Left forelimb (tissue), 1 donor: Measurements from ENCODE around the gene RAB11FIP2.

Experiments
- DNase-seq: peaks from one replicate; pipeline ENCODE4 v3.0.0-alpha.2; 2018; ENCODE audit warnings: low spot score

Gene RAB11FIP2

DNA sequence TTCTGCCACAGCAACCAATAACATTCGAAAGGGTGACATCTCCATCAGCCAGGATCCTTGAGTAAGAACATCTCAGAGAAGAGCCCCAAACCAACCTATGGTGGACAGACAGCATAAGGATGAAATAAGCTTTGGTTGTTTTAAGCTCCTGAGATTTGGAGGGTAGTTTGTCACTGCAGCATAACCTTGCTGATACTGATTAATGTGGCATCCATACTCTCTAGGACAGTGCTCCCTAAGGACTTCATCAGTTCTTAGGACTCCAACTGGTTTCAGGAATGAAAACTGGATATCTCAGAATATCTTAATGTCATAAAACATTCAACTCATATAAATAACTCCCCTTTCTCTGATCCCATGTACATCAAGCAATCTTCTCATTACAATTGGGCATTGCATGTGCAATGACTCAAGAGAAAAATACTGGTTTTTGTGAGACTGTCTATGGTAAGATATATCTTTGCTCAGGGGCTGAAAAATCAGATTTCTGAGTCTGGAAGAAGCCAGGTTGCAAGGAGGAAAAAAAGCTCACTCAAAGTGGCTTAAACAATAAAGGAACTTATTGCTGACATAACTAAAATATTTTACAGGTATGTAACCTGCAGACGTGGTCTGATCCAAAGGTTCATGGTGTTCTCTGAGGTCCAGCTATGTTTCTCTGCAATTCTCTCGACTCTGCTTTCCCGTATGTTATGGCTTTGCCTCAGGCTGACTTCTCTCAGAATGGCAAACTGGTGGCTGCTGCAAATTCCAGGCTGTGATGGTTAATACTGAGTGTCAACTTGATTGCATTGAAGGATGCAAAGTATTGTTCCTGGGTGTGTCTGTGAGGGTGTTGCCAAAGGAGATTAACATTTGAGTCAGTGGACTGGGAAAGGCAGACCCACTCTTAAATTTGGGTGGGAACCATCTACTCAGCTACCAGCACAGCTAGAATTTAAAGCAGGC lies 65.7 kb downstream of the RAB11FIP2 start:
- DNase-seq = no peak

DNA sequence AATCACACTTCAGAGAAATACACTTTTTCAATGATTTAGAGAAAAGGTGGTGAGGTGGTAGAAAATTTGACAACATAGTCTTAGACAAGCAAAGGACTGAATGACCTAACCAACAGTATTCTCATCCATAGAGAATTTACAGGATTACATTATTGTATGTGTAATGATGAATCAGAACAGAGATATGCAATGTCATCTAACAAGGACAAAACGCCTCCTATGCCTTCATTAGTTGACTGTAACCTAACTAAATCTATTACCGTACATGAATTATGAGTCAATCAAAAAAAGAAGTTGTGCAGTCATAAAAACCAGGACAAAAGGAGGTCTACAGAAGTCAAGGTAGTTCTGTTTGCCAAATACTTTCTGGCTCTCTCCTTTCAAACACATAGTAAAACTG lies 66.5 kb downstream of the RAB11FIP2 start:
- DNase-seq = no peak

DNA sequence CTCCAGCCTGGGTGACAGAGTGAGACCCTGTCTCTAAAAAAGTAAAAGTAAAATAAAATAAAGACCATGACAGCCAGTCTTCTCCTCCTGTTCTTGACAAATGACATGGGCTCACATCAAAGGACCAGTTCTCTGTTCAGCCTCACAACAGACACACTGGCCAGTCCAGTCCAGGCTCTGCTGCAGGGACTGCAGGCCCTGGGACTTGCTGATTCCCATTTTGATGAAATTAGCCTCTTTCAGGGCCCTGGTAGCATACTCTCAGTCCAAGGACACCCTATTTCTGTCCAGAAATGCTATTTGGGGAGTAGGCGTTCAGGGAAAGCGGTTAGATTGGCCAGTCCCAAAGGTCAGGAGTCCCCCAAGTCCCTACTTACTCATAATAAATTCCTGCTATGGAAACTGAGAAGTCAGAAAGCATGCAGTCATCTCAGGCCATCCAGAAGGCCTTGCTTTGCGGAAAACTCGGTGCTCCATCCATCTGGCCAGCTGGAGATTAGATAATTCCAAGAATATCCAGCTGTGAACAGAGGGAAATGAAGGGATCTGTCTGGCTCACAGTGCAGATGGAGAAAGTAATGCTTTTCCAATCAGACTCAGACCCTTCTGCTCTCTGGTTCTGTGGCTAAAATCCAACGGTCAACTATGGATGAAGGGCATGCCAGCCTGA lies 74.4 kb downstream of the RAB11FIP2 start:
- DNase-seq = no peak

DNA sequence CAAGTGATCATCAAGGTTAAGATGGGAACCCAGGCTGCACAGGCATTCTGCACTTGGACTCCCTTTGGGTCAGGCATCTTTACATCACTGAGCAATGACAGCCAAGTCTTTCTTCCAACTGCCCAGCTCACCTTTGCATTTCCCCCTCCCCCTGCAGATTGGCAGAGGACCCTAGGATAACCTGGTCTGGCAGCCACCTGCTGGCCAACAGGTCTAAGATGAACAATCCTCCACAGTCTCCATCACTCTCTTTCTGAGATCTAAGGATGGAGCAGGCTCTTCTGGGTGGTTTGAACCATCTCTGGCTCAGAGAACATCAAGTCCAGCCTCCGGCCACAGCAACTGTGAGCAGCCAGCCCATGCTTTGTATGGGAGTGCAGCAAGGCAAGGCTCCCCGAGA lies 75.8 kb downstream of the RAB11FIP2 start:
- no peak for DNase-seq

DNA sequence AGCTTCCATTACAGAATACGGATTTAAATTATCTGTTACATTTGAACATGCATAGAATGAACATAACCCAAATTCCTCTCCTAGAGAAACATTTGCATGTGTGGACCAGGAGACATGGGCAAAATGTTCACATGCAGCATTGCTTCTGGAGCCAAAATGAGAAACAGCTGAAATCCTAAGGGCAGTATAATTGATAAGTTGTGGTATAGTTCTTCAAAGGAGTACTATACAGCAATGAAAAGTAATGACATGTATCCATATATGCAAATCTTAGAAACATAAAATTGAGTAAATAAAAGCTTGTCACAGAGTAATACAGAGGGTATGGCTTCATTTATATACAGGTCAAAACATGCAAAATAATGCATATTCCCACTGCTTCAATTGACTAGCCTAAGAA lies 77.1 kb downstream of the RAB11FIP2 start:
- no peak for DNase-seq

DNA sequence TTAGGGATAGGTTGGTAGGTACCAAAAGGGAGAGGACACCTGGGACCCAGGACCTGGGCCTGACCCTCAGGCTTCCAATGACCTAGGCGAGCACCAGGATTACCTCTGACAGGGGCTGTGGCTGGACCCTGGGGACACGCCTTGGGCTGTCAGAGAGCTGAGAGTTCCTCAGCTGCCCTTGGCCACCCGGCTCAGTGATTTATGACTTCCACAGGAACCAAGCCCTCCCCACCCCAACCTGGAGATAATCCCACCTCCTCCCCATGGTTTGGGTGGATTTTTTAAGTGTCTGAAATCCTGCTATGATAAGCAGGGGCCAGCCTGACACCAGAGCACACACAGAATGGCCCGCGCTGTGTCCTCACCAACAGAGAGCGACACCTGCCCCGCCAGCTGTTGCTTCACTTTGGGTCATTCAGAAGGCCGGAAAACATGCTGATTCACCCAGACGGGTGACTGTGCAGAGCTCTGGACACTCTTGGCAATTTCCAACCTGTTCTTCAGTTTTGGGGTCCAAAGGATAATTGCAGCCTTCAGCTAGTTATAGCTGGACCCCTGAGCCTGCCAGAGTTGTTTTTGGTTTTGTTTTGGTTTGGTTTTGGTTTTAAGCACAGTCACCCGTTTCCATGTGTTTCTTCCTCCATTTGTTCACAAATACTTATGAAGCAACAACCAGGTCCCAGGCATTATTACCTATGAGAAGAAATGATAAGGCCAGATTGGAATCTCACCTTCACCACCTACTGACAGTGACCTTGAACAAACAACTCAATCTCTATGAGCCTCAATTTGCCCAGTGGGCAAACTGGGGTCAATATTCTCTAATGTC lies 78.2 kb downstream of the RAB11FIP2 start:
- DNase-seq = no peak

DNA sequence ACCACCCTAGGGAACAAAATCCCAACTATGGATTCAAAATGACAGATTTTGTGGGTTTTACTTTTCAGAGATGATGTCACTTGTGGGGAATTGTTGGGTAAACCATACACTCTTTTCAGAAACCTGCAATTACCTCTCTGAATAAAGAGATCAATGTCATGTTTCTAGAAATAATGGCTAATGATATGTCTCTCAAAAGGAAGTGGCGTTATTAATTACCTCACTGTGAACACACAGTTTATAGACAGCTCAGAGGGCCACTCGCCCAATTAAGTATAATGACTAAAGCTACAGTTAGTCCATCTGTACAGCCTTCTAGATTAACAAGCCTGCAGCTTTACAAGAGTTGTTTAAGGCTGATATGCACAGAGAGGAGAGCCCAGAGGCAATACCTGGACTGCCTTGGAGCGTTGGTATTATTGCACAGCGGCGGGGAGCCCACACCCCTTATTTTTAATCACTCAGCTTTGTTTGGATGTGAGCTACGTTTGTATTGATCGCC lies 79.5 kb downstream of the RAB11FIP2 start:
- no peak for DNase-seq

DNA sequence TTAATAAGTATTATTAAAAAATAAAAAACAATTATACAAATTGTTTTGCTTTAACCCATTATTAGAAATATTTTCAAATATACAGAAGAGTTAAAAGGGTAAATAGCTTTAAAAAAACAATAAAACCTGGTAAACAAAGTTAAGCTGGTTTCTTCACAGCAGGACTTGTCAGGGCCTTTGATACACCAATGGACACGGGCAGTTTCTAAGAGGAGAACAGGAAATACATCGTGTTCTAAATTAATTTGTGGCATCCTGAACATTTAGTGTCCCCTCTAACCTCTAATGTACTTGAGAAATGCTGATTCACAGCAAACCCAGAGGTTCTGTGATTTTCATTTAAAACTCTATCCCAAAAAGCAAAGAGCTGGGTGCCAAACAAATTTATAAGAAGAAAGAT lies 80.8 kb downstream of the RAB11FIP2 start:
- no peak for DNase-seq

DNA sequence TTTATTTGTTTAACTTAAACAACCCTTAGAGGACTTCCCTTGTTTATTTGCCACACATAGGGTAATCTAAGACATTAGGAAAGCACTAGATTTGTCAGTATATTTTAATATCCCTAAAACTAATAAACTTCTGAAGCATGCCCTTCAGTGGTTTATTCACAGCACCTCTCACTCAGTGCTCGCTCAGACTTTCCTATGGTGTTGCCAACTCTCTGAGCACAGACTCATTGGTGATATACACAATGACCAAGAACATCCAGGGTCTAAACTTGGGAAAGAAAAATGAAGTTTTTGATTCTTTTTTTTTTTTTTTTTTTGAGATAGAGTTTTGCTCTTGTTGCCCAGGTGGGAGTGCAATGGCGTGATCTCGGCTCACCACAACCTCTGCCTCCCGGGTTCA lies 82.2 kb downstream of the RAB11FIP2 start:
- no peak for DNase-seq

DNA sequence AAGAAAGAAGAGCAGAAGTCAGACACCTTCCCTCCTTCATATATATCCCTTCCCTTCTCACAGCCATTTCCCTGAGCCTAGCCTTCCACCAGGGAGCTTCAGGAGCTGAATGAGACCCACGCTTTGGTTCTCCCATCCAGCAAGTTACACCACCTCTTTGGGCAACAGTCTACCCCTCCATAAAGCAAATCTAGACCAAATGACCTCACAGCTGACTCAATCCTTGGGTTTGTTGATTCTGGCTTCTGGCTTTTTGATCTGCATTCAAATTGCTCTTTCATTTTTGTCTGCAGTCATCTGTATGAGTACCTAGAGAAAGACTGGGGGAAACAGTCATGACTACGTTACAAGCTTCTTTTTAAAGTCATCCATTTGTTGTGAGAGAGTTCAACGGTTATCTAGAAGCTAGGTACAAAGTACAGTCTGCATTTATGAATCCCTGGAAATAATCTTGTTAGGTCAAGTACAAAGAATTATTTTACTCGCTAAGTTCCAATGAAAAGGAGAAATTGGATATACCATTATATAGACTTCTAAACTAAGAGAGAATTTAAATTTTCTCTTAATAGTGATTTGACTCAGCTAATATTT lies 86.3 kb downstream of the RAB11FIP2 start:
- DNase-seq = no peak

DNA sequence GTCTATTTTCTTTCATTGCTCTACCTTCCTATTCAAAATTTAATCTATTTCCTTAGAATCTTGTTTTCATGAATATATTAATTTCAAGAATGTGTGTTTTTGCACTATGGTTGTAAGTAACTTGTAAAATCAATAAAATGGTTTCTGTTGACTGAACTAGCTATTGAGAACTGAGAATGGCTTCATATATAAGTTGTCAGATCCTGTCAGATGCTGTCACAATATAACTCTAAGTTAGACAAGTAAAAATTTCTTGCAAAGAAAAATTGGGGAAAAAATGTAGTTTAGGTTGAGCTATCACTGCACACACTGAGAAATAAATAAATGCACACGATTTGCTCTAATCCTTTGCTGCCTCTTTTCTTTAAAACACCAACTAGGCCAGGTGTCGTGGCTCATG lies 89.8 kb downstream of the RAB11FIP2 start:
- no peak for DNase-seq

DNA sequence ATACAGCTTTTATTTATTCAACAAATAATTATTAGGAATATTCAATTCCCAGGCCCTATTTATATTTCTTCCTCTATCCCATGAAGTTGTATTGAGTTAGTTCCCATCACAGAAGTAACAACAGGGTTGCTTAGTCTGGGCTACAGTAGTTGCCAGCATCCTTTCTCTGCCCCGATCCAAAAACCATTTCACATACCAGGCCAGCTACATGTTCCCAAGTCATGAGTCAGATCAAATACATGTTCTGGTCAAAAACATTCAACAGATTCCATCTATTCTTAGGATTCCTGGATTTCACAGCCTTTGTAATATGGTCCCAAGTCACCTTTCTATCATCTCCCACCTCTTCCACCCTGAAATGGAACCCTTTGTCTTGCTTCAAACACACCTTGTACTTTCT lies 91.6 kb downstream of the RAB11FIP2 start:
- DNase-seq = no peak
